Muscle layer of duodenum (tissue), 2 donors: ENCODE data around the gene CCBE1.

Experiments
- H3K27ac ChIP-seq: one replicate; pipeline ENCODE4 v1.7.0; 2013; ENCODE audit warnings: mild to moderate bottlenecking, low read length
- H3K27me3 ChIP-seq: one replicate; pipeline ENCODE4 v1.7.0; 2013; ENCODE audit warnings: low read depth, mild to moderate bottlenecking, control low read depth, low read length
- H3K36me3 ChIP-seq, 2 donors: one replicate each; pipeline ENCODE4 v1.7.0; 2013; ENCODE audit warnings: low read length in 2 of 2, control low read depth in 1 of 2, mild to moderate bottlenecking in 1 of 2; ENCODE audit not compliant: insufficient read depth in 2 of 2, control insufficient read depth in 1 of 2
- H3K4me1 ChIP-seq, 2 donors: one replicate each; pipeline ENCODE4 v1.7.0; 2013; ENCODE audit warnings: low read length in 2 of 2, mild to moderate bottlenecking in 2 of 2, control low read depth in 1 of 2, moderate library complexity in 1 of 2; ENCODE audit not compliant: insufficient read depth in 2 of 2, control insufficient read depth in 1 of 2
- H3K4me3 ChIP-seq, 2 donors: one replicate each; pipeline ENCODE4 v1.7.0; 2013; ENCODE audit warnings: low read length in 2 of 2, low read depth in 1 of 2, mild to moderate bottlenecking in 1 of 2
- H3K9me3 ChIP-seq, 2 donors: one replicate each; pipeline ENCODE4 v1.7.0; 2013; ENCODE audit warnings: low read length in 2 of 2, control low read depth in 1 of 2, mild to moderate bottlenecking in 1 of 2; ENCODE audit not compliant: control insufficient read depth in 1 of 2
- donor health status: healthy.

CCBE1 gene

GRCh38 chr18:59432803-59433597 is 264.2 kb downstream of the CCBE1 start:
- Histone ChIP-seq H3K36me3 (no peaks in the 10 kb centered on the region), H3K9me3 (no peaks in the 10 kb centered on the region), H3K4me3 (no peak overlapping the region), H3K27ac (no peak overlapping the region), H3K4me1 (no peaks in the 10 kb centered on the region), H3K27me3 (no peaks in the 10 kb centered on the region)

DNA sequence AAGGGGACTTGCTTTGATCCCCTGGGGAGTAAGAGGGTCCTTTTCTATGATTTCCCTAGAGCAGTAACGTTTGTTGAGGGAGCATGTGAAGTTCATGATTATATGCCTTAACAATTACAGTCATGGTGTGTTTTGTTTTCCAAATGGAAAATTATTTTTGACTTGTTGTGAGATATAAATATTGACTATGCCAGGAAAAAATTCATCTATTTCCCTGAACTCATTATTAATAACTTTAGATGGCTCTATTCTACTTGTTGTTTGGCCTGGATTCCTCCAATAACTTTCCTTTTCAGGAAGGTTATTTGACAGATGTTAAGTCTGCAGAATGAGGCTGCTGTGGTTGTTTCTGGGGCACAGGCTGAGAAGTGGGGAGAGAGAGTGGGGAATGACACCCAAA is 266.1 kb downstream of the CCBE1 start:
- Histone ChIP-seq H3K9me3 (no peaks in the 10 kb centered on the region), H3K4me3 (no peak overlapping the region), H3K27ac (no peak overlapping the region), H3K4me1 (no peaks in the 10 kb centered on the region), H3K27me3 (no peaks in the 10 kb centered on the region), H3K36me3 (no peaks in the 10 kb centered on the region)

GRCh38 chr18:59429608-59430007 is 267.6 kb downstream of the CCBE1 start:
- no peaks in the 10 kb centered on the region for H3K27me3 ChIP-seq
- no peaks in the 10 kb centered on the region for H3K4me1 ChIP-seq
- H3K9me3 ChIP-seq = no peaks in the 10 kb centered on the region
- no peaks in the 10 kb centered on the region for H3K36me3 ChIP-seq
- H3K4me3 ChIP-seq = no peak overlapping the region
- no peak overlapping the region for H3K27ac ChIP-seq

DNA sequence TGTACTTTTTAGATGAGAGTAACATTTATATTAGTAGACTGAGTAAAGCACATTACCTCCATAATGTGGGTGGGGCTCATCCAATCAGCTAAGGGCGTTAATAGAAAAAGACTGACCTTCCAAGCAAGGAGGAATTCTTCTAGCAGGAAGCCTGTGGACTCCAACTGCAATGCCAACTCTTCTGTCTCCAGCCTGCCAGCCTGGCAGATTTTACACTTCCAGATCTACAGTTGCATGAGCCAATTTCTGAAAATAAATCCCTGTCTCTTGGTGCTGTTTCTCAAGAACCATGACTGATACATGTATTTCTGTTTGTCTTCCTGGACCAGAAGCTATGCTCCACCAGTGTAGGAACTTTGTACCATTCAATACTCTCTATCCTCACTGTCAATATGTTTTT is 269.2 kb downstream of the CCBE1 start:
- Histone ChIP-seq H3K36me3 (no peaks in the 10 kb centered on the region), H3K4me3 (no peak overlapping the region), H3K9me3 (no peaks in the 10 kb centered on the region), H3K27me3 (no peaks in the 10 kb centered on the region), H3K27ac (no peak overlapping the region), H3K4me1 (no peaks in the 10 kb centered on the region)

GRCh38 chr18:59426855-59427254 is 270.4 kb downstream of the CCBE1 start:
- no peaks in the 10 kb centered on the region for H3K9me3 ChIP-seq
- H3K27me3 ChIP-seq = no peaks in the 10 kb centered on the region
- H3K36me3 ChIP-seq = no peaks in the 10 kb centered on the region
- H3K4me3 ChIP-seq = no peak overlapping the region
- H3K27ac ChIP-seq = no peak overlapping the region
- H3K4me1 ChIP-seq = no peaks in the 10 kb centered on the region

GRCh38 chr18:59423259-59423658 is 274.0 kb downstream of the CCBE1 start:
- no peaks in the 10 kb centered on the region for H3K27me3 ChIP-seq
- H3K27ac ChIP-seq = no peak overlapping the region
- no peaks in the 10 kb centered on the region for H3K9me3 ChIP-seq
- peaks cover 0 to 4% of the 10 kb centered on the region in 2 donors for H3K4me1 ChIP-seq
- no peaks in the 10 kb centered on the region for H3K36me3 ChIP-seq
- no peak overlapping the region for H3K4me3 ChIP-seq

- H3K27me3 ChIP-seq = no peaks in the 10 kb centered on the region
- H3K4me1 ChIP-seq = peaks cover 0 to 4% of the 10 kb centered on the region in 2 donors
- H3K4me3 ChIP-seq = no peak overlapping the region
- H3K36me3 ChIP-seq = no peaks in the 10 kb centered on the region
- H3K9me3 ChIP-seq = no peaks in the 10 kb centered on the region
- H3K27ac ChIP-seq = no peak overlapping the region
Observed at GRCh38 chr18:59420244-59420643, 277.0 kb downstream of the CCBE1 start.

GRCh38 chr18:59419386-59419785 is 277.8 kb downstream of the CCBE1 start:
- H3K9me3 ChIP-seq = no peaks in the 10 kb centered on the region
- no peaks in the 10 kb centered on the region for H3K27me3 ChIP-seq
- peaks cover 0 to 4% of the 10 kb centered on the region in 2 donors for H3K4me1 ChIP-seq

GRCh38 chr18:59416818-59417217 is 280.4 kb downstream of the CCBE1 start:
- peaks cover 0 to 4% of the 10 kb centered on the region in 2 donors for H3K4me1 ChIP-seq
- H3K27ac ChIP-seq = no peak overlapping the region
- H3K27me3 ChIP-seq = no peaks in the 10 kb centered on the region
- no peaks in the 10 kb centered on the region for H3K36me3 ChIP-seq
- no peak overlapping the region for H3K4me3 ChIP-seq
- H3K9me3 ChIP-seq = no peaks in the 10 kb centered on the region

More at GRCh38 chr18:59419386-59419785, 277.8 kb downstream of the CCBE1 start:
- Histone ChIP-seq H3K36me3 (no peaks in the 10 kb centered on the region), H3K27ac (no peak overlapping the region), H3K4me3 (no peak overlapping the region)

DNA sequence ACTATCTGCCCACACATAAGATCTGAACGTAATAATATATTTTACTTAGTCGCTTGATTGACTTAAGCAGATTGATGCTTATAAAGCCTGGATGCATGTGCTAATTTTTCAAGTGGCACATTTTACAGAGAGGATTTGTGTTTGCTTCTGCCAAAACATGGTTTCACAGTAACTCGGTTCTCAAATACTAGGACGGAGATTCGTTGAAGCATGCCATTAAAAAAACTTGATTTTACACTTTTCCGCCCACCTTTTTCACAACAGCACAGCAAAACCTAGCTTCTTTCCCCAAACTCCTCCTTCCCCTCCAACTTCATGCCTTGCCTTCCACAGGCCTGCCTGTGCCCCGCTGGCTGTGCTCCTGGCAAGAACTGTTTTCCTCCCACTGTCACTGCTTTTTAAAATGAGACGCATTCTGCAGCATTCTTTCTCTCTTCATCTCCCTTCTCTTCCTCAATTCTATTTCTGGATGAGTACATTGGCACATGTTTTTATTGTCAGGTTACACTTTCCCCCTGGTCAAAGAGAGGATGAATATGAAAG is 283.0 kb downstream of the CCBE1 start:
- Histone ChIP-seq H3K9me3 (no peaks in the 10 kb centered on the region), H3K4me1 (peaks cover 0 to 2% of the 10 kb centered on the region in 2 donors), H3K4me3 (no peak overlapping the region), H3K27me3 (no peaks in the 10 kb centered on the region), H3K36me3 (no peaks in the 10 kb centered on the region), H3K27ac (no peak overlapping the region)

GRCh38 chr18:59402432-59403090 is 294.7 kb downstream of the CCBE1 start:
- no peaks in the 10 kb centered on the region for H3K4me1 ChIP-seq
- H3K9me3 ChIP-seq = no peaks in the 10 kb centered on the region
- H3K36me3 ChIP-seq = no peaks in the 10 kb centered on the region
- no peak overlapping the region for H3K27ac ChIP-seq
- H3K4me3 ChIP-seq = no peak overlapping the region
- H3K27me3 ChIP-seq = no peaks in the 10 kb centered on the region
